Muscle layer of duodenum (tissue), 2 donors: ENCODE results near the gene CRYBB1.

ENCODE experiments used
- H3K27ac ChIP-seq: one replicate; pipeline ENCODE4 v1.7.0; 2013; ENCODE audit warnings: mild to moderate bottlenecking, low read length
- H3K27me3 ChIP-seq: one replicate; pipeline ENCODE4 v1.7.0; 2013; ENCODE audit warnings: low read depth, mild to moderate bottlenecking, control low read depth, low read length
- H3K36me3 ChIP-seq, 2 donors: one replicate each; pipeline ENCODE4 v1.7.0; 2013; ENCODE audit warnings: low read length in 2 of 2, control low read depth in 1 of 2, mild to moderate bottlenecking in 1 of 2; ENCODE audit not compliant: insufficient read depth in 2 of 2, control insufficient read depth in 1 of 2
- H3K4me1 ChIP-seq, 2 donors: one replicate each; pipeline ENCODE4 v1.7.0; 2013; ENCODE audit warnings: low read length in 2 of 2, mild to moderate bottlenecking in 2 of 2, control low read depth in 1 of 2, moderate library complexity in 1 of 2; ENCODE audit not compliant: insufficient read depth in 2 of 2, control insufficient read depth in 1 of 2
- H3K4me3 ChIP-seq, 2 donors: one replicate each; pipeline ENCODE4 v1.7.0; 2013; ENCODE audit warnings: low read length in 2 of 2, low read depth in 1 of 2, mild to moderate bottlenecking in 1 of 2
- H3K9me3 ChIP-seq, 2 donors: one replicate each; pipeline ENCODE4 v1.7.0; 2013; ENCODE audit warnings: low read length in 2 of 2, control low read depth in 1 of 2, mild to moderate bottlenecking in 1 of 2; ENCODE audit not compliant: control insufficient read depth in 1 of 2
- donor health status: healthy.

Gene CRYBB1

DNA sequence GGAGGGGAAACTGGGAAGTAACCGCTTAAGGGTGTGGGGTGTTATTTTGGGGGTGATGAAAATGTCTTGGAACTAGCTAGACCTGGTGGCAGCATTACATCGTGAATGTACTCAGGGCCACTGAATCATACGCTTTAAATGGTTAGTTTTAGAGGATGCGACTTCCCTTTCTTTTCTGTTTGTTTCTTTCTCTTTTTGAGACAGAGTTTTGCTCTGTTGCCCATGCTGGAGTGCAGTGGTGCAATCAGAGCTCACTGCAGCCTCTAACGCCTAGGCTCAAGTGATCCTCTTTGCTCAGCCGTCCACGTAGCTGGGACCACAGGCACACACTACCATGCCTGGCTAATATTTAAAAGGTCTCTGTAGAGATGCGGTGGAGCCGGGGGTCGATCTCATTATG lies 34.0 kb upstream of the CRYBB1 start:
- H3K4me1 ChIP-seq: peaks cover 0 to 10% of the 10 kb centered on the region in 2 donors
- no peak overlapping the region for H3K4me3 ChIP-seq
- H3K9me3 ChIP-seq: no peaks in the 10 kb centered on the region
- no peaks in the 10 kb centered on the region for H3K36me3 ChIP-seq
- peaks cover 8% of the 10 kb centered on the region for H3K27me3 ChIP-seq
- H3K27ac ChIP-seq: no peak overlapping the region

DNA sequence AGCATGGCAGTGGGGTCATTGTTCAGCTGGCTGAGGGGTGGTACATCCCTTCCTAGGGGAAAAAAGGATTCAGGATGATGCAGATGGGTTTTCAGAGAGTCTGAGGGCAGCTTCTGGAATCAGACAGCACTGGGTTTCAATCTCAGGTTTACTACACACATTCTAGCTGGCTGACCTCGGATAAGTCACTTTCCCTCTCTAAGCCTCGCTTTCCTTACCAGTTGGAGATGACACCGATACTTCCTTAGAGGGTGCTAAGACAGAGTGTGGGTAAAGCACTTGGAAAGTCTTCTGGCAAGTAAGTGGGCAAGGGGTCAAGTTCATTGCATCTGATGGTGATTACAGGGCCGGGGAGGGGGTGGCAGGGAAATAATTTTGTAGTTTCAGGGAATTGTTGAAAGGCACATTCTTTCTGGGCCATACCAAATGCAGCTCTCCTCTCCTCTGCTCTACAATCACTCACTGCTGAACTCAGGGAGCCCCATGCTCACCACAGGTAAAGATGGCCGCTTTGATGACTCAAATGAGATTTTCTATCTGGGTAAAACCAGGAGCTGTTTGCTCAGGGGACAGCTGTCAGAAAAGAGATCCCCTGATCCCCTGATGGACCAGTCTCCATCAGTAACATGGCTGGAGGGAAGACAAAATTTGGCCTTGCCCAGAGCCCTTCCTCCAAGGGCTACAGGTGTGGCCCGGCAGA lies 33.0 kb upstream of the CRYBB1 start:
- peaks cover 8% of the 10 kb centered on the region for H3K27me3 ChIP-seq
- H3K9me3 ChIP-seq: no peaks in the 10 kb centered on the region
- no peak overlapping the region for H3K27ac ChIP-seq
- H3K4me1 ChIP-seq: peaks cover 0 to 9% of the 10 kb centered on the region in 2 donors
- H3K36me3 ChIP-seq: no peaks in the 10 kb centered on the region
- no peak overlapping the region for H3K4me3 ChIP-seq

DNA sequence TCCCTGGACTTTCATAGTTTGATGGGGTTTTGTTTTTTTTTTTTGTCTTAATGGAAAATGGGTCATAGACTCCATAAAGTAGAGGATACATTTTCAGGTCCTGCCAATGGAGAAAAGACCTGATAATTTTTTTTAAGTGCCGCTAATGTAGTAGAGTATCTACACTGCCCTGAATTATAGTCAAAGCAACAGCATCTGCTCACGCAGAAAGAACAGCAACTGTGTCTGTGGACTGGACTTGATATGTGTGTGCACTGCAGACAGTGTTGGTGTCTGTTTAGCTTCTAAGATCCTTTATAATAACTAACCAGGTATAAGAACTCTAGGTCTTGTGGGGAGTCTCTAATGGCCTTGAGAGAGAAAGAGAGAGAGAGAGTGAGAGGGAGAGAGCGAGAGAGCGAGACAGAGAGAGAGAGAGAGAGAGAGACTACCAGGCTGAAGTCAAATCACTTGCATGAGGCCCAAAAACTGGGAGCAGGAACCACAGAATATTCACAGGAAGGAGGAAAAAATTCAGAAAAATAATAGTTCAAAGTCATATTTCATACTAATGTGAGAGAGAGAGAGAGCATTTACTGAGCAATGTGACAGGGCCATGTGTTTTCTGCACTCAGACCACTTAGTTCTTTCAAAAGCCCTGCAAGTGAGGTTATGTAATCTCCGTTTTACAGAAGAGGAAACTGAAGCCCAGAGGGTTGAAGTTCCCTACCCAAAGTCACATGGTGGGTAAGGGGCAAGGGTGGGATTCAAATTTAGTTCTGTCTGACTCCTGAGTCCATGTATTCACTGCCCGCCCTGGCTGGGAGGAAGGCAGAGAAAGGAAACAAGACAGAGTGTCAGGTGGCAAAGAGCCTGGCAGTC lies 30.9 kb upstream of the CRYBB1 start:
- H3K4me1 ChIP-seq: peaks cover 0 to 9% of the 10 kb centered on the region in 2 donors
- H3K27ac ChIP-seq: no peak overlapping the region
- H3K4me3 ChIP-seq: no peak overlapping the region
- H3K27me3 ChIP-seq: peaks cover 8% of the 10 kb centered on the region
- H3K9me3 ChIP-seq: no peaks in the 10 kb centered on the region
- no peaks in the 10 kb centered on the region for H3K36me3 ChIP-seq

DNA sequence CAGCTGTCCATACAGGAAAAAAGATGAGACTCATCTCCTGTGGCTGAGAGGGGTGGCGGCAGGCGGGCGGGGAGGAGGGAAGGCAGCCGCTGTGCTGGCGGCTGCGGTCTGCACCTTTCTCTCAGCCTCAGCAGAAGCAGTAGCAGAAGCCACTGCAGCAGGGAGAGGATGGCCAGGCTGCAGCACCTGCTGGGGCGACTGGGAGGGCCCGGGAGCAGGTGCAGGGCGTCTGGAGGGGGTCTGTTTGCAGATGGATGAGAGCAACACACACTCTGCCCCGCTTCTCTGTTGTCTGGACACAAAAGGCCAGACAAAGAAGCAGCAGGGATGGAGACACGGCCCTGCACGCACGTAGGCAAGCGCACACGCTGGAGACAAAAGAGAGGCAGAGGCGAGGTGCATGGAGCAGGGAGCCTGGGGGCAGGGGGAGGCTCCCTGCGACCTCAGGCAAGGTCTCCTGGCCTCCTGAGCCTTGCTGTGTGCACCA lies 30.2 kb upstream of the CRYBB1 start:
- Histone ChIP-seq H3K9me3 (no peaks in the 10 kb centered on the region), H3K4me3 (no peak overlapping the region), H3K27me3 (peaks cover 4% of the 10 kb centered on the region), H3K4me1 (peaks cover 0 to 9% of the 10 kb centered on the region in 2 donors), H3K36me3 (no peaks in the 10 kb centered on the region), H3K27ac (no peak overlapping the region)

DNA sequence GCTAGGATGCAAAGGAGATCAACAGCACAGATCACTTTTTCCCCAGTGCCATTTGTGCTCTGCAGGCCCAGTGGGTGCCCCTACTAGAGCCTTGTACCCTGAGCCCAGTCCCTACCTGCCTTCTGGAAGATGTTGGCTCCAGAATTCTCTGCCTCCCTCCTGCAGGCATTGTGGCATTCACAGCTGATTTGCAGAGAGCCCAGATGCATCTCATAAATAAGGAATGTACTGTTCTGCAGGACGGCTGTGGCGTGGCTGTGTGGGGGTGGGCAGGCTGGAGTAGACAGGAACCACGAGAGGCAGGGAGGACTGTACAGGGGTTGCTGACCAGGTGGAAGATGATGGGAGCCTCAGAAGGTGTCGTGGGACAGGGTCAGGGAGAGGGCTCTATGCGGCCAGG lies 28.3 kb upstream of the CRYBB1 start:
- no peaks in the 10 kb centered on the region for H3K9me3 ChIP-seq
- no peak overlapping the region for H3K4me3 ChIP-seq
- H3K27me3 ChIP-seq: peaks cover 3% of the 10 kb centered on the region
- no peaks in the 10 kb centered on the region for H3K36me3 ChIP-seq
- peaks cover 0 to 9% of the 10 kb centered on the region in 2 donors for H3K4me1 ChIP-seq
- H3K27ac ChIP-seq: no peak overlapping the region

DNA sequence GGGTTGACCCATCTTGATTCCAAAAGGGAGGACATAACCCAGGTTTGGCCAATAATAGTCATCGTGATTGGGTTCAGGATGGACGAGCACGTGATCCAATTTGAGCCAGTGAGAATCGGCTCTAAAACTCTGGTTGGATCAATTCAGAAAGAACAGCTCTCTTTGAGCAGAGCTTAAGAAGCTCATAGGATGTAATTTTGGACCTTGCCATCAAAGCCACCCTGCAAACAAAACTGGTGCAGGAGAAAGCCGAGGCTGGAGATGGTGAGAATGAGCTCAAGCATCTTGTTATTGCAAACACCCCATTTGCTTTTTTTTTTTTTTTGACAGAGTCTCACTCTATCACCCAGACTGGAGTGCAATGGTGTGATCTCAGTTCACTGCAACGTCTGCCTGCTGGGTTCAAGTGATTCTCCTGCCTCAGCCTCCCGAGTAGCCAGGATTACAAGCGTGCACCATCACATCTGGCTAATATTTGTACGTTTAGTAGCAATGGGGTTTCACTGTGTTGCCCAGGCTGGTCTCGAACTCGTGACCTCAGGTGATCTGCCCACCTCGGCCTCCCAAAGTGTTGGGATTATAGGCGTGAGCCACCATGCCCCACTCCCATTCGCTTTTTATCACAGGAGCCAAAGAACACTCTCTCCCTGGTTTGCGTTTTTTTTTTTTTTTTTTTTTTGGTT lies 25.7 kb upstream of the CRYBB1 start:
- peaks cover 0 to 6% of the 10 kb centered on the region in 2 donors for H3K4me1 ChIP-seq
- no peaks in the 10 kb centered on the region for H3K36me3 ChIP-seq
- no peak overlapping the region for H3K27ac ChIP-seq
- peaks cover 5% of the 10 kb centered on the region for H3K27me3 ChIP-seq
- no peak overlapping the region for H3K4me3 ChIP-seq
- no peaks in the 10 kb centered on the region for H3K9me3 ChIP-seq

DNA sequence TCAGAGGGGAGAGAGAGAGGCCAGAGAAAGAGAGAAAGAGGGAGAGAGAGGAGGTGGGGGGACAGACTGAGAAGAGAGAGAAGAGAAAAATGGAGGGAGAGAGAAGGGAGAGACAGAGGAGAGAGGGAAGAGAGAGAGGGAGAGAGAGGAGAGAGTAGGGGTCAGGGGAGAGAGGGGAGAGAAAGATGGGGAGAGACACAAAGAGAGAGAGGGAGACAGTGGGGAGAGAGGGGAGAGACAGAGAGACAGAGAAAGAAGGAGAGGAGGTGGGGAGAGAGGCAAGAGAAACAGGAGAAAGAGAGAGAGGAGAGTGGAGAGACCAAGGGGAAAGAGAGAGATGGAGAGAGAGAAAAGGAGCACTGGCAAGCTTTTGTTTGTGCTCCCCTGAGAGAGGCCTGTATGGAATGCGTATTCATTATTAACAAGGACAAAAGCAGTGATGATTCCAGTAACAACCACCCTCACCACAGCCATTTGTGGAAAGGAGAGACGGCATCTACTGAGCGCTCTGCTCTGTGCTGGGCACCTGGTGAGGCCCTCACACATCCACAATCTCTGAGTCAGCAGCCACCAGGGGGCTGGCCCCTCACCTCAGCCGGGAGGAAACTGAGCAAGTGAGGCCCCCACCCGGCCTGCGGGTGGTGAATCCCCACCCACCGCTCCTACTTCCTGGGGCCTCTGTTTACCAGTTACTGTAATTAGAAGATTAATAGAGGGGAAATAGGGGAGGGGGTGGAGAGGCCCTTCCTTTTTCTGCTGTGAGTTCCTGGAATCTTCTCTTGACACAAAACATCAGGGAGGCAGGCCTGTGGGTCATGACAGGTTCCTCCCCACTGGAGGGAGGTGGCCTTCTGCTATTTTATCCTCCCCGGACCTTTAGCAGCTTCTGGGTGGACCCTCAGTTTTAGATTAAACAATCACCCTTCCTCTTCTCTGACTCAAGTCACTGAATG lies 24.9 kb upstream of the CRYBB1 start:
- Histone ChIP-seq H3K27me3 (peaks cover 5% of the 10 kb centered on the region), H3K9me3 (no peaks in the 10 kb centered on the region), H3K4me1 (no peaks in the 10 kb centered on the region), H3K27ac (no peak overlapping the region), H3K4me3 (no peak overlapping the region), H3K36me3 (no peaks in the 10 kb centered on the region)

DNA sequence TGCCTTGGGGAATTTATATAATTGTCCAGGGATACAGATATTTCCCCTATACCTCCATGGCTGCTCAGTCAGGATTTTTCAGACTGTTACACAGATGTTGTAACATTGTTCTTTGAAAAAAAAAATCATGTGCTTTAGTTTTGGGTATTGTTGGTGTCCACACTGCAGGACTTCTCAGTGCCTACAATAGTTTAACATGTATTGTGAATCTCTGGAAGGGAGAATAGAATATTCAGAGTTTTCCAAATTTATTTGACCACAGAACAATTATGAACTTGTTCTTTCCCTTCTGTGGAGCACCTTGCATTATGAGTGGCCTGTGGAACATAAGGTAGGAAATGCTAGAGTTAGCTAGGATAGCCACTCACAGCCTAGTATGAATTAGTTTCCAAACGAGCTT lies 18.5 kb upstream of the CRYBB1 start:
- Histone ChIP-seq H3K4me3 (no peak overlapping the region), H3K27me3 (peaks cover 4% of the 10 kb centered on the region), H3K27ac (no peak overlapping the region), H3K36me3 (no peaks in the 10 kb centered on the region), H3K4me1 (no peaks in the 10 kb centered on the region), H3K9me3 (no peaks in the 10 kb centered on the region)

DNA sequence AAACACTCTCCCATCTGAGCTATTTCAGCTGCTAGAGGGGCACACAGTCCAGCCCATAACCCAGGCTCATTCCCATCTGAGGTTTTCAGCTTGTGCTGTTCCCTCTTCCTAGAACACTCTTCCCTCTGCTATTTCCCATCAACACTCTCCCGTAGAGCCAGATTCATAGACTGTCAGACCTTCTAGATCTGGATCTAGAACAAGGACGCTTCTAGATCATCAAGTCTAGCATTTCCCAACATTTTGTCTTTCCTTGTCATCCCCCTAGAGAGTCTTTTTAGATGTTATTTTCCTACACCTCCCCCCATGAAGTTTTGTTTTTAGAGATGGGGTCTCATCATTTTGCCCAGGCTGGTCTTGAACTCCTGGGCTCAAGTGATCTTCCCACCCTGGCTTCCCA lies 17.3 kb upstream of the CRYBB1 start:
- no peaks in the 10 kb centered on the region for H3K36me3 ChIP-seq
- H3K27ac ChIP-seq: no peak overlapping the region
- H3K4me3 ChIP-seq: no peak overlapping the region
- H3K27me3 ChIP-seq: no peaks in the 10 kb centered on the region
- H3K9me3 ChIP-seq: peaks cover 0 to 4% of the 10 kb centered on the region in 2 donors
- no peaks in the 10 kb centered on the region for H3K4me1 ChIP-seq

DNA sequence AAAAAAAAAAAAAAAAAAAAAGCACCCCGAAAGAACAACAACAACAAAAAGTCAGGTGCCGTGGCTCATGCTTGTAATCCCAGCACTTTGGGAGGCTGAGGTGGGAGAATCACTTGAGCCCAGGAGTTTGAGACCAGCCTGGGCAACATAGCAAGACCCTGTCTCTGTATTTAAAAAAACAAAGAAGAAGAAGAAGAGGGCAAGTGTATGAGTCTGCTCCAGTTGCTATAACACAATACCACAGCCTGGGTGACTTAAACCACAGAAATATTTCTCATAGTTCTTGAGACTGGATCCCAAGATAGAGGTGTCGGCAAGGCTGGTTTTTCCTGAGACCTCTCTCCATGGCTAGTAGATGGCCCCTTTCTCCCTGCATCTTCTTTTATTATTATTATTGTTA lies 16.4 kb upstream of the CRYBB1 start:
- H3K4me3 ChIP-seq: no peak overlapping the region
- peaks cover 0 to 4% of the 10 kb centered on the region in 2 donors for H3K9me3 ChIP-seq
- no peaks in the 10 kb centered on the region for H3K4me1 ChIP-seq
- H3K36me3 ChIP-seq: no peaks in the 10 kb centered on the region
- H3K27me3 ChIP-seq: no peaks in the 10 kb centered on the region
- no peak overlapping the region for H3K27ac ChIP-seq
